CD4-positive, alpha-beta T cell treated with Interleukin-1 beta for 1 hour (primary cell): Measurements from ENCODE around the gene TRPV3.
"Not testable (repeated sequence)": the region's sequence is repeated elsewhere in the genome, so short reads cannot be mapped to it uniquely, and the experiment has no call there.

Experiments used
- DNase-seq, 2 donors: peaks; one replicate each; pipeline ENCODE4 v3.0.0-alpha.2; 2020 to 2022

The TRPV3 gene

DNA sequence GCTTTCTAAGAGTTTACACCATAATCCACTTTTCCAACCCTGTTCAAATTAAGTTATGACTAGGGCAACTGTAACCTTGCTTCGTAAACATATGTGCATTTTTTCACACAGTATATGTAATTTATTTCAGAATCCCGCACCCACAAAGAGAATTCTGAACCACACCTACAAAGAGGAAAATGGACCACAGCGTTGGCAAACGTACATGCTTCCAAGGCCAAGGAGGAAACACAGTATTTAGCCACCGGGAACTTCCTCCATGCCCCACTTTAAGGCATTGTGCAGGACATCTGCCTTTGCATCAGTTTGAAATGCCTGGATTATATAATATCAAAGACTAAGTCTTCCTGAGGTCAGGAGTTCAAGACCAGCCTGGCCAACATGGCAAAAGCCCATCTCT, 88.1 kb downstream of the TRPV3 start:
- no peak for DNase-seq

DNA sequence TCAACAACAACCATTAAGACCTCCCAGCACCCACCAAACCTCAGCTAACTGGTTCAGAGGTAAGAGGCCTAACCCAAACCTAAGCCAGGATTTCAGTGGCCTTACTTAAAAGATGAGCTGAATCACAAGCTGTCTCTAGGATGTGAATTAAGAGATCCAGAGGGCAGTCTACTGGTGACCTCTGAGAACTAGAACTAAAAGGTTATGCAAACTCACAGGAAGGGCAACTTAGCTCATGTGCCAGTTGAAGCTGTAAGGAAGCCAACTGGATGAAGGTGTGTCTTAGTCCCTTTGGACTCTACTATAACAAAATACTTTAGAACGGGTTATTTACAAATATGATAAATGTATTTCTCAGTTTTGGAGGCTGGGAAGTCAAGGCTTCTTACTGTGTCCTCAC, 91.3 kb downstream of the TRPV3 start:
- DNase-seq: not testable (repeated sequence)
